NB4 (cell line): Measurements from ENCODE around the gene TAS2R13.

Experiments used
- MAX ChIP-seq: IDR thresholded peaks from 2 replicates; pipeline ENCODE4 v1.6.1; 2011; ENCODE audit warnings: low read depth, low read length
- POLR2A ChIP-seq: IDR thresholded peaks from 2 replicates; pipeline ENCODE4 v1.6.1; 2011; ENCODE audit warnings: mild to moderate bottlenecking; ENCODE audit not compliant: insufficient read length; ENCODE audit errors: extremely low read depth
- TF ChIP-seq, protein P1 (sequence below): IDR thresholded peaks from one replicate; pipeline ENCODE4 v1.5.1; 2012; ENCODE audit warnings: low read depth, low read length

DNA sequence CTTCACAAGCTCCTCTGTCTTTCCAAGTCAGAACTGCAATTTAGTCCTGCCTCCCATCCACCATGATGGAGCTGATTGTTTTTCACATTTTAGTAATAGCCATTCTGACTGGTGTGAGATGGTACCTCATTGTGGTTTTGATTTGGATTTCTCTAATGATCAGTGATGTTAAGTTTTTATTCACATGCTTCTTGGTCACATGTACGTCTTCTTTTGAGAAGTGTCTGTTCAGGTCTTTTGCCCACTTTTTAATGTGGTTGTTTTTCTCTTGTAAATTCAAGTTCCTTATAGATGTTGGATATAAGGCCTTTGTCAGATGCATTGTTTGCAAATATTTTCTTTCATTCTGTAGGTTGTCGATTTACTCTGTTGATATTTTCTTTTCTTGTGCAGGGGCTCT is 33.8 kb upstream of the TAS2R13 start:
- TF ChIP-seq, protein P1, sequence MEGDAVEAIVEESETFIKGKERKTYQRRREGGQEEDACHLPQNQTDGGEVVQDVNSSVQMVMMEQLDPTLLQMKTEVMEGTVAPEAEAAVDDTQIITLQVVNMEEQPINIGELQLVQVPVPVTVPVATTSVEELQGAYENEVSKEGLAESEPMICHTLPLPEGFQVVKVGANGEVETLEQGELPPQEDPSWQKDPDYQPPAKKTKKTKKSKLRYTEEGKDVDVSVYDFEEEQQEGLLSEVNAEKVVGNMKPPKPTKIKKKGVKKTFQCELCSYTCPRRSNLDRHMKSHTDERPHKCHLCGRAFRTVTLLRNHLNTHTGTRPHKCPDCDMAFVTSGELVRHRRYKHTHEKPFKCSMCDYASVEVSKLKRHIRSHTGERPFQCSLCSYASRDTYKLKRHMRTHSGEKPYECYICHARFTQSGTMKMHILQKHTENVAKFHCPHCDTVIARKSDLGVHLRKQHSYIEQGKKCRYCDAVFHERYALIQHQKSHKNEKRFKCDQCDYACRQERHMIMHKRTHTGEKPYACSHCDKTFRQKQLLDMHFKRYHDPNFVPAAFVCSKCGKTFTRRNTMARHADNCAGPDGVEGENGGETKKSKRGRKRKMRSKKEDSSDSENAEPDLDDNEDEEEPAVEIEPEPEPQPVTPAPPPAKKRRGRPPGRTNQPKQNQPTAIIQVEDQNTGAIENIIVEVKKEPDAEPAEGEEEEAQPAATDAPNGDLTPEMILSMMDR: no peak
- TF ChIP-seq MAX: no peak
- no peak for TF ChIP-seq POLR2A
